Measurements from ENCODE around the gene PPP6R2. TPM values are rescaled to one million over a fixed set of nuclear protein-coding genes. Genes with fewer than 3 reads are reported as not detected.

Gene PPP6R2
- total and polyA plus RNA-seq, 7 experiments from 2014 or later = 17.0 to 88.1 (median 63.9) TPM

DNA sequence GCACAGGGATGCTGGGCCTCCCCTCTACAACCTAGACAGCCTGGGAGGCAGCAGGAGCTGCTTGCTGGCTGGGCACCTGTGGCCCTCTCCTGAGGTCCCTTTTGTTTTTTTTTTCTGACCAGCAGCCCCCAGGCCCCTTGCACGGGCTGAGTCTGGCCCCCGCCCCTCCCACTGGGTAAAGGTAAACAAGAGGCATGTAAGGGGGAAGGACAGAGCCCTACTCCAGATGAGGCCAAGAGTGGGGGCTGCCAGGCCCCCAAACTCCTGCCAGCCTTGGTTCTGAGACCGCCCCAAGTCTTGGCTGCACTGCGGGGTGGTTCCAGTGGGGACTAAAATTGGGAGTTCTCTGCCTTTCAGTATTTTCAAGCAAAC is 44.9 kb upstream of the PPP6R2 start:
- Mint-ChIP-seq H3K4me1 (peaks cover 0 to 6% (median 0%) of the 10 kb centered on the region in 7 donors), H3K27me3 (peaks cover 0 to 22% (median 12%) of the 10 kb centered on the region in 5 donors), H3K4me3 (peak overlapping the region in 1 of 10 donors; percentile 64), H3K36me3 (no peaks in the 10 kb centered on the region), H3K27ac (no peak overlapping the region), H3K9me3 (no peaks in the 10 kb centered on the region)
- intact Hi-C loops (cut with micrococcal nuclease) = no loop called here
- no peaks in the 10 kb centered on the region for H3K4me1 ChIP-seq (ENCODE audit: control insufficient read depth in 2 of 2, insufficient read depth in 2 of 2, low read length in 2 of 2)
- ChIA-PET CTCF (no interaction called here), POLR2A (no interaction called here)
- no peaks in the 10 kb centered on the region for H3K36me3 ChIP-seq (ENCODE audit: control insufficient read depth in 2 of 3, insufficient read depth in 3 of 3, low read length in 3 of 3)
- ATAC-seq (no peak), DNase-seq (no peak)
- no peak overlapping the region for H3K27ac ChIP-seq (ENCODE audit: low read depth, low read length)
- H3K27me3 ChIP-seq (ENCODE audit: control insufficient read depth in 2 of 2, insufficient read depth in 2 of 2, low read length in 2 of 2) = no peaks in the 10 kb centered on the region
- H3K4me3 ChIP-seq (ENCODE audit: low read length) = no peak overlapping the region
- H3K9me3 ChIP-seq (ENCODE audit: control insufficient read depth in 2 of 3, low read length in 3 of 3) = no peaks in the 10 kb centered on the region

DNA sequence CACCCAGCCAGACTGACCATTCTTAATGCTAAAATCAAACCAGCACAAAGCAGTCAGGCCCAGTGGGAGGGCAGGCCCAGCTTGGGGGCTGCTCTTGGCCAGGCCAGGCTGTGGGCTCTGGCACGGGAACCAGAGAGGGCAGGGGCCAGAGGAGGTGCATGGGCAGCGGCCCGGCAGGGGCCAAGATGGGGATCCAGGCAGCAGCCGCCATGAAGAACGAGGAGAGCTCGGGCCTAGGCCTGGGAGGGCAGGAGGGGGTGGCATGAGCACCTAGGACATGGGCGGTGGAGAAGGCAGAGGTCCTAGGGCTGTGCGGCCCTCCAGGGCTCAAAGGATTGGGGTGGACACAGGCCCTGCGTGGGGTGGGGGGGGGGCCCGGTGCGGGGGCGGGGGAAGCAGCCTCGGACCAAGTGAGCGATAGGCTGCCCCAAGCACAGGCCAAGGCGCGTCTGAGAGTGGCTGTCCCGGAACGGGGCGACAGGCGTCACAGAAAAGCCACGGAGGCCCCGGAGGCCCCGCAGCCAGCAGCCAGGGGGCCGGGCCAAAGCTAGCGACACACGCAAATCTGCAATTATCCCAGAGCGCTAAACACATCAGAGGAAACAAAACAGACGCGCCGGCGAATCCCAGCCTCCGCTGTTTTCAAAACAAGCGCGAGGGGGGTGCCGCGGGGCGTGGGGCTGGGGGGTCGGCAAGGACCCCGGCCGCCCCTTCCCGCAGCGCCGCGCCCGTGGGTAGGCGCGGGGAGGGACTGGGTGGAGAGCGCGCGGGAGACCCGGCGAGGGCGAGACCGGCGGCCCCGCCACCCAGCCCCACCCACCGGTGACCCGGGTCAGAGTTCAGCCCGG is 44.0 kb upstream of the PPP6R2 start:
- Mint-ChIP-seq H3K4me1 (peaks cover 0 to 6% (median 0%) of the 10 kb centered on the region in 7 donors), H3K27me3 (peaks cover 1 to 22% (median 13%) of the 10 kb centered on the region in 5 donors), H3K36me3 (no peaks in the 10 kb centered on the region), H3K4me3 (peak overlapping the region in 1 of 10 donors; percentile 64), H3K27ac (no peak overlapping the region), H3K9me3 (no peaks in the 10 kb centered on the region)
- no peaks in the 10 kb centered on the region for H3K36me3 ChIP-seq (ENCODE audit: control insufficient read depth in 2 of 3, insufficient read depth in 3 of 3, low read length in 3 of 3)
- no peaks in the 10 kb centered on the region for H3K9me3 ChIP-seq (ENCODE audit: control insufficient read depth in 2 of 3, low read length in 3 of 3)
- DNase-seq = no peak
- intact Hi-C loops (cut with micrococcal nuclease) = no loop called here
- no peaks in the 10 kb centered on the region for H3K4me1 ChIP-seq (ENCODE audit: control insufficient read depth in 2 of 2, insufficient read depth in 2 of 2, low read length in 2 of 2)
- ATAC-seq = no peak
- no peak overlapping the region for H3K27ac ChIP-seq (ENCODE audit: low read depth, low read length)
- H3K27me3 ChIP-seq (ENCODE audit: control insufficient read depth in 2 of 2, insufficient read depth in 2 of 2, low read length in 2 of 2) = no peaks in the 10 kb centered on the region
- ChIA-PET CTCF (no interaction called here), POLR2A (no interaction called here)
- H3K4me3 ChIP-seq (ENCODE audit: low read length) = no peak overlapping the region

DNA sequence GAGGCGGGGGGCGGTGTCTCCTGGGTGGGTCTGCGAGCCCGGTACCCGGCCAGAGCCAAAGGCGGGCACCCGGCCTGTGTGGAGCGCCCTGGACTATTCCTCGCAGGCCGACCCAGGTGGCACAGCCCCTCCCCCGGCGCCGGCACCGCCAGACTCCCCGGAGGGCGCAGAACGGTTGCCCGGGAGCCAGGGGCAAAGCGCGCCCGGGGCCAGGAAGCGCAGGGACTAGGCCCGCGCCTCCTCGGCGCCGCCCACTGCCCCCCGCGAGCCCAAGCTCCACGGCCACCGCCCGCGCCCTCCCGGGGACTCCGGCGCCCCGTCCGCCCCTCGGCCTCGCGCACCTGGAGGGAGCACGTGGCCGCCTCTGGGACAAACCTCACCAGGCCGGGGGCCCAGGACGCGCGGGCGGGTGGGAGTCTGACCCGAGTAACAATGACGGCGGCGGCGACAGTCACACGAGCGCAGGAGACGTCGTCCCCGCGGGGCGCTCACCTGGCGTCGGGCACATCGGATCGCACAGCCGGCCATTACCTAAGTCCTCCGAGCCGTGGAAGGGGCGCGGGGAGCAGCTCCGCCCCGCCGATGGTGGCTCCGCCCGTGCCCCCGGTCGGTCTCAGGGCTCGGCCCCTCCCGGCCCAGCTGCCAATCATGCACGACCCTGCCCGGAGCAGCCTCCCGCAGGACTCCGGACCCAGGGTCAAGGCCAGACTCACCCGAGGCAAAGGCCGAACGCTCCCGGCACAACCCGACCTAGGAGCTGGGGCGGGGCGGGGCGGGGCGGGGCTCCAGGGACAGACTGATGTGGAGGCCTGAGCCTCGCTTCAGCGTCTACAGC is 43.1 kb upstream of the PPP6R2 start:
- no peaks in the 10 kb centered on the region for H3K27me3 ChIP-seq (ENCODE audit: control insufficient read depth in 2 of 2, insufficient read depth in 2 of 2, low read length in 2 of 2)
- no peak for DNase-seq
- CTCF ChIA-PET = interaction anchor here (0.6 kb wide), 1 partner anchor 23 kb away, joined by 3 read pairs; no protein-coding TSS in a partner anchor
- Mint-ChIP-seq H3K9me3 (no peaks in the 10 kb centered on the region), H3K27me3 (peaks cover 4 to 23% (median 17%) of the 10 kb centered on the region in 5 donors), H3K4me1 (peaks cover 0 to 6% (median 0%) of the 10 kb centered on the region in 7 donors), H3K27ac (no peak overlapping the region), H3K4me3 (peak overlapping the region in 1 of 10 donors; percentile 12), H3K36me3 (no peaks in the 10 kb centered on the region)
- no peaks in the 10 kb centered on the region for H3K4me1 ChIP-seq (ENCODE audit: control insufficient read depth in 2 of 2, insufficient read depth in 2 of 2, low read length in 2 of 2)
- intact Hi-C loops (cut with micrococcal nuclease) = no loop called here
- no peaks in the 10 kb centered on the region for H3K9me3 ChIP-seq (ENCODE audit: control insufficient read depth in 2 of 3, low read length in 3 of 3)
- no peak for ATAC-seq
- no peak overlapping the region for H3K27ac ChIP-seq (ENCODE audit: low read depth, low read length)
- POLR2A ChIA-PET = no interaction called here
- H3K36me3 ChIP-seq (ENCODE audit: control insufficient read depth in 2 of 3, insufficient read depth in 3 of 3, low read length in 3 of 3) = no peaks in the 10 kb centered on the region
- H3K4me3 ChIP-seq (ENCODE audit: low read length) = no peak overlapping the region

DNA sequence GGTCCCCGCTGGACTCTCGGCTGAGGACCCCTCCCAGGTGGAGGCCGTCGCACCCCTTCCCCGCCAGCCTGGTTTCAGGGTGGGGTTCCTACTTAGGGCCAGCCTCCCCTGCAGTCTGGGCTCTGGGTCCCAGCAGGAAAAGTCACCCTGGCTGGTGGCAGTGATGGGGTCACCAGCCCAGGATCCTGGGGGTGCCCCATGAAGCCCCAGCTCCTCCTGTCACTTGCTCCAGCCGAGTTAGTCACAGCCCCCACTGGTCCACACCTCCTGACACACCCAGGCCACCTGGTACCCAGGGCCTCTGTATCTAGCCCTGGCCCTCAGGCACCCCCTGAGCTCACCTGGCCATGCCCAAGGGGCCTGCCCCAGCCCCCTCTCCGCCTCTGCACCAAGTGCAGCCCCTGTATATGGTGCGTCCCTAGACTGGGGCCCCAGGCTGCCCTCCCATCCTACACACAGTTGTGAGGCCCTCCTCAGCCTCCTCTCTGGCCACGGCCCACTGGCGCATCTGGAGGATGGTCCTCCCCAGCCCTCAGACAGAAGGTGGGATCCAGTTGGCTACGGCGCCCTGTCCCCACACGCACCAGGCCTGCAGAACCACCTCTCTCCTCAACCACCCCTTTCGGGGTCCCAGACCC is 42.4 kb upstream of the PPP6R2 start:
- no peaks in the 10 kb centered on the region for H3K36me3 Mint-ChIP-seq

DNA sequence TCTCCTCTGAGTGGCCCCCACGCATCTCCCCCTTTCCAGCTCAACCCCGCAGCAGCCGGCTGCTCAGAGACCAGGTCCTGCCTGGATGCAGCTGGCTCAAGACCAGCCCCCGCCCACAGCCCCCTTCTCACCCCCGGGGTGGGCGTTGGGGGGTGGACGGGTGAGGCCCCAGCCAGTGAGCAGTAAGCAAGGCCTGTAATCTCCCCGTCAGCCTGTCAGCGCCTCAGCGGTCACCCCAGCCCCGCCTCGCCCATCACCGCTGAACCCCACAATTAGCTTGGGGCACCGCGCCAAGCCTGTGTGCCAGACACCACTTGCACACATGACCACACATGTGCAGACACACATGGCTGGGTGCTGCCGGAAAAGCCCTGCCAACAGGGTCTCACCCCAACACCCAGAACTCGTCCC is 41.5 kb upstream of the PPP6R2 start:
- H3K27ac Mint-ChIP-seq = no peak overlapping the region
- ChIA-PET POLR2A (no interaction called here), CTCF (no interaction called here)
- no peak overlapping the region for H3K4me3 ChIP-seq (ENCODE audit: low read length)
- H3K27me3 Mint-ChIP-seq = peaks cover 11 to 30% (median 21%) of the 10 kb centered on the region in 5 donors
- H3K27ac ChIP-seq (ENCODE audit: low read depth, low read length) = no peak overlapping the region
- peaks cover 0 to under 1% of the 10 kb centered on the region in 2 donors for H3K4me1 ChIP-seq (ENCODE audit: control insufficient read depth in 2 of 2, insufficient read depth in 2 of 2, low read length in 2 of 2)
- no peaks in the 10 kb centered on the region for H3K36me3 ChIP-seq (ENCODE audit: control insufficient read depth in 2 of 3, insufficient read depth in 3 of 3, low read length in 3 of 3)
- peaks cover 0 to 12% (median 5%) of the 10 kb centered on the region in 7 donors for H3K4me1 Mint-ChIP-seq
- peaks cover 0 to 1% (median 0%) of the 10 kb centered on the region in 11 donors for H3K9me3 Mint-ChIP-seq
- intact Hi-C loops (cut with micrococcal nuclease) = no loop called here
- no peak overlapping the region for H3K4me3 Mint-ChIP-seq
- H3K9me3 ChIP-seq (ENCODE audit: control insufficient read depth in 2 of 3, low read length in 3 of 3) = no peaks in the 10 kb centered on the region
- no peak for ATAC-seq
- DNase-seq = peak in 1 of 9 donors; percentile 4
- no peaks in the 10 kb centered on the region for H3K36me3 Mint-ChIP-seq
- H3K27me3 ChIP-seq (ENCODE audit: control insufficient read depth in 2 of 2, insufficient read depth in 2 of 2, low read length in 2 of 2) = peaks cover 0 to 4% of the 10 kb centered on the region in 2 donors

More for the DNA sequence above, 42.4 kb upstream of the PPP6R2 start:
- POLR2A ChIA-PET = no interaction called here
- no peaks in the 10 kb centered on the region for H3K9me3 ChIP-seq (ENCODE audit: control insufficient read depth in 2 of 3, low read length in 3 of 3)
- H3K27ac ChIP-seq (ENCODE audit: low read depth, low read length) = no peak overlapping the region
- H3K27me3 Mint-ChIP-seq = peaks cover 4 to 24% (median 14%) of the 10 kb centered on the region in 5 donors
- H3K4me1 ChIP-seq (ENCODE audit: control insufficient read depth in 2 of 2, insufficient read depth in 2 of 2, low read length in 2 of 2) = no peaks in the 10 kb centered on the region
- CTCF ChIA-PET = interaction anchor here (0.6 kb wide), 1 partner anchor 22 kb away, joined by 3 read pairs; no protein-coding TSS in a partner anchor
- H3K27ac Mint-ChIP-seq = no peak overlapping the region
- no peak for DNase-seq
- peak overlapping the region in 1 of 10 donors; percentile 42 for H3K4me3 Mint-ChIP-seq
- no peaks in the 10 kb centered on the region for H3K27me3 ChIP-seq (ENCODE audit: control insufficient read depth in 2 of 2, insufficient read depth in 2 of 2, low read length in 2 of 2)
- intact Hi-C loops (cut with micrococcal nuclease) = no loop called here
- H3K9me3 Mint-ChIP-seq = no peaks in the 10 kb centered on the region
- H3K36me3 ChIP-seq (ENCODE audit: control insufficient read depth in 2 of 3, insufficient read depth in 3 of 3, low read length in 3 of 3) = no peaks in the 10 kb centered on the region
- H3K4me1 Mint-ChIP-seq = peaks cover 0 to 6% (median 0%) of the 10 kb centered on the region in 7 donors
- ATAC-seq = no peak
- no peak overlapping the region for H3K4me3 ChIP-seq (ENCODE audit: low read length)

DNA sequence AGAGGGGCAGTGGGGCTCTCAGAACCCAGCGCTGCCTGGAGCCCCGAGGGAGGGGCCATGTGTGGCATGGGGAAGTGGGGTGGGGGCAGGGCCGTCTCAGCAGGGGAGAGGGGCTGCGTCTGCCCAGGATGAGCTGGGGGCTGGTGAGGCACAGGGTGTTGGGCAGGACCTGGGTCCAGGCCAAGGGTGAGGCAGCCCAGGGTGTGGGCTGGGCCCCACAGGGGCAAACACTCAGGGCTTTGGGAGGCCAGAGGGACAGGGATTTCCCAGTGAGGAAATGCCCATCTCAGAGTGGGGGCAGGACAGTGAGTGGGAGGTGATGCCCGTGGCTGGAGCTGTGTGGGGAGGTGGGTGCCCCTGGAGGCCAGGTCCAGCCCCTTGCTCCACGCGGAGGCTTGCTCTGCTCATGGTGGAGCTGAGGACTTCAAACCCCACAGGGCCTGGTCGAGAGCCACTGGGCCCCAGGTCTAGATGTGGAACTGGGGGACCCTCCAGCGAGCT is 41.0 kb upstream of the PPP6R2 start:
- Mint-ChIP-seq H3K27ac (no peak overlapping the region), H3K36me3 (no peaks in the 10 kb centered on the region), H3K9me3 (peaks cover 0 to 1% (median 0%) of the 10 kb centered on the region in 11 donors), H3K4me1 (peaks cover 0 to 12% (median 5%) of the 10 kb centered on the region in 7 donors), H3K4me3 (no peak overlapping the region), H3K27me3 (peaks cover 11 to 30% (median 21%) of the 10 kb centered on the region in 5 donors)
- Histone ChIP-seq H3K27me3 (ENCODE audit: control insufficient read depth in 2 of 2, insufficient read depth in 2 of 2, low read length in 2 of 2) (peaks cover 0 to 4% of the 10 kb centered on the region in 2 donors), H3K4me3 (ENCODE audit: low read length) (no peak overlapping the region), H3K4me1 (ENCODE audit: control insufficient read depth in 2 of 2, insufficient read depth in 2 of 2, low read length in 2 of 2) (peaks cover 0 to 5% of the 10 kb centered on the region in 2 donors), H3K9me3 (ENCODE audit: control insufficient read depth in 2 of 3, low read length in 3 of 3) (no peaks in the 10 kb centered on the region), H3K36me3 (ENCODE audit: control insufficient read depth in 2 of 3, insufficient read depth in 3 of 3, low read length in 3 of 3) (no peaks in the 10 kb centered on the region), H3K27ac (ENCODE audit: low read depth, low read length) (no peak overlapping the region)
- peak; percentile 22 for ATAC-seq
- DNase-seq = no peak
- intact Hi-C loops (cut with micrococcal nuclease) = no loop called here
- ChIA-PET CTCF (interaction anchor here (0.7 kb wide), 1 partner anchor 89 kb away, joined by 3 read pairs; no protein-coding TSS in a partner anchor), POLR2A (no interaction called here)

Data from naive thymus-derived CD4-positive, alpha-beta T cell (primary cell).